T-helper 1 cell (primary cell): ENCODE data around the gene OR2B2.
A peak's percentile ranks its signal among the peaks of the same experiment; 100 is the strongest.

Experiments
- DNase-seq, 5 donors: peaks; one replicate each; pipeline ENCODE4 v3.0.0-alpha.2; 2012 to 2020

The OR2B2 gene

DNA sequence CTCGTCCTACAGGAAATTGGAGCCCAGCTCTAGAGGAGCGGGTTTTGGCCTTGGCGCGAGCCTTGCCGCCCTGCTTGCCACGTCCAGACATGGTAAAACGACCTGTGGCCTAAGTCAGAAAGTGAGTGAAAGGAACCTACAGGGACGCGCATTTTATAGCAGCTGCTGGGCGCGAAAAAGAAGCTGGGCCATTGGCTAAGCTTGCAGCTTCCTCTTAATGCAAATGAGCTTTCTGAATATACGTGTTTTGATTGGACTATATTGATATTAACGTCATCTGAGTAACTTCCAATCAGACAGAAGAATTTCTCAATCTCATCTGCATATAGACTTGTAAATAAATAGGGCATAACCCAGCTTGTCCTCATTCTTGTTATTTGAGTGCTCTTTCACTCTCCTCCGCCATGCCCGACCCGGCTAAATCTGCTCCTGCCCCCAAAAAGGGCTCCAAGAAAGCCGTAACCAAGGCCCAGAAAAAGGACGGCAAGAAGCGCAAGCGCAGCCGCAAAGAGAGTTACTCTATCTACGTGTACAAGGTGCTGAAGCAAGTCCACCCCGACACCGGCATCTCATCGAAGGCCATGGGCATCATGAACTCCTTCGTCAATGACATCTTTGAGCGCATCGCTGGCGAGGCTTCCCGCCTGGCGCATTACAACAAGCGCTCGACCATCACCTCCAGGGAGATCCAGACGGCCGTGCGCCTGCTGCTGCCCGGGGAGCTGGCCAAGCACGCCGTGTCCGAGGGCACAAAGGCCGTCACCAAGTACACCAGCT is 18.9 kb downstream of the OR2B2 start:
- DNase-seq, result peak; percentile 72 to 98 (median 84)

DNA sequence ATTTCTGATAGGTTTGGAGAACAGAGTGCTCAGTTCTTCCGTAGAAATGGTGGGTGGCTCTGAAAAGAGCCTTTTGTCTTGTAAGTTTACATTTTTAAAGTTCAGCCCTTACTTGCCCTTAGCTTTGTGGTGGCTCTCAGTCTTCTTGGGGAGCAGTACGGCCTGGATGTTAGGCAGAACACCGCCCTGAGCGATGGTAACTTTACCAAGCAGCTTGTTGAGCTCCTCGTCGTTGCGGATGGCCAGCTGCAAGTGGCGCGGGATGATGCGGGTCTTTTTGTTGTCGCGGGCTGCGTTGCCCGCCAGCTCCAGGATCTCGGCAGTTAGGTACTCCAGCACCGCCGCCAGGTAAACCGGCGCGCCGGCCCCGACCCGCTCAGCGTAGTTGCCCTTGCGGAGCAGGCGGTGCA is 19.5 kb downstream of the OR2B2 start:
- no peak for DNase-seq

DNA sequence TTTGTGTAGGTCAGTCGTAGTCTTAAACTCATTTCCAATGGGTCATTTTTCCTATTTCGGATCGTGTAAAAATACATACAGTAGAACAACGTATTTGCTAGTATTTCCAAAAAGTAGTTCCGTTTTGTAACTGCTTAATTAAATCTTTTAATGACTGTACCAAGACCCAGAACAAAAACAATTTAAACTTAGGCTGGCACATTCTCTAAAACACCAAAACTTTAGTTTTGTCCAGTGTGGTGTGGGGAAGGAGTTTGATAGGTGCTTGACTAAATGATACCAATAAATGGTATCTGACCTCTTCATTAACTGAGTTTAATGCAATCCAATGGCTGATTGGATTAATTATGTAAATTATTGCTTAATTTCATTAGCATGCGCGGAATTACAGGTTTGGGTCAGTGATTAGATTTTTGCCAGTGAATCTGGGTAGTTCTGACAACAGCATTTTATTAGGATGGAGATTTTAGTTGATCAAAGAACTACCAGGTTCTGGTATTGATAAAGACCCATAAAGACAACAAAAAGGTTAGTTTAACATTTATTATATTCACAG is 20.8 kb downstream of the OR2B2 start:
- no peak for DNase-seq

DNA sequence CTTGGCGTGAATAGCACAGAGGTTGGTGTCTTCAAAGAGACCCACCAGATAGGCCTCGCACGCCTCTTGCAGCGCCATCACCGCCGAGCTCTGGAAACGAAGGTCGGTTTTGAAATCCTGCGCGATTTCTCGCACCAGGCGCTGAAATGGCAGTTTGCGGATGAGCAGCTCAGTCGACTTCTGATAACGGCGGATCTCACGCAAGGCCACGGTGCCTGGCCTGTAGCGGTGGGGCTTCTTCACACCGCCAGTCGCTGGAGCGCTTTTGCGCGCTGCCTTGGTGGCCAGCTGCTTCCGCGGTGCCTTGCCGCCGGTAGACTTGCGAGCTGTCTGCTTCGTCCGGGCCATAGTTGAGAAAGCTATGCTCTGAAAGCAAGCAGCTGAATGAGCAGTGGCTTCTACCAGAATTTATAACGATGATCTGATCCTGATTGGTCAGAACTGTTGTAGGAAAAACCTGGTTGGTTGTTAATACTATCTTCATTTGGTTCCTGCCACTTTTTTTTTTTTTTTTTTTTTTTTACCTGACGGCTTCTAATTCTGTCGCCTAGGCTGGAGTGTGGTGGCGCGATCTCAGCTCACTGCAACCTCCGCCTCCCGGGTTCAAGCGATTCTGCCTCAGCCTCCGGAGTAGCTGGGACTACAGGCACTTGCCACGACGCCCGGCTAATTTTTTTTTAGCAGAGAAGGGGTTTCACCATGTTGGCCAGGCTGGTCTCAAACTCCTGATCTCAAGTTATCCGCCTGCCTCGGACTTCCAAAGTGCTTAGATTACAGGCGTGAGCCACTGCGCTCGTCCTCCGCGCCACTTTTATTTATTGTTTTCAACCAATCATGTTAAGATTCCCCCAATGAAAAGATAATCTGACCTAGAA is 21.5 kb downstream of the OR2B2 start:
- DNase-seq, result peak; percentile 59 to 97 (median 72)

DNA sequence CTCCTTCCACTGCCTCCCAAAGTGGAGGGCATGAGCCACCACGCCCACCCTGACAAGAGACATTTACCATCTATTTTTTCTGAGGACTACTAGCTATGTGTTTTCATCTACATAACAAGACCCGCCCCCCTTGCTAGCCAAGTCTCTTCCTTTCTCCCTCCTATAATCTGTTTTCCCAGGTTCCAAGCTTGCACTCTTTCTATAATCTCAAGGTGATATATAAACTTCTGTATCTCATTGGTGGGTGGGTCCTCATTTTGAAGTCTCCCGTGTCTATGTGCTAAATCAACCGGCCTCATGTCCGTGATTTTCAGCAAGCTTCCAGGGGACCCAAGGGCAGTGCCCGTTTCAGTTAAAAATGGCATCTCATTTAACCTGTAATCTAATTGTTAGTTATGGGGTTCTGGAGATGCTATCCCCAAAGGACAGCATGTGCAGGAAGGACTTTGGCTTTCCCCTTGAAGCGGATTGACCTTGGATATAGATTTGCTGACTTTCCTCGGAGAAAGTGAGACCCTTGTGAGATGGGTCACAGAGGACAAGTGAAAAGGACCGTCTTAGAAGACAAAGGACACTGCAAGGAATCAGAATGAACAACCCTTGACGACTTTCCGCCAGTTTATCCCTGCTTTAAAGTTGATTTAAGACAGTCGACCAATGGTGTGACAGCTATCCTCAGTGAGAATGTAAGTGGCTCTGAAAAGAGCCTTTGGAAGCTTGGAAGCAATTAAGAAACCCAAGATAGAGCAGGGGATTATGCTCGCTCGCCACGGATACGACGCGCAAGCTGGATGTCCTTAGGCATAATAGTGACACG is 22.4 kb downstream of the OR2B2 start:
- no peak for DNase-seq

DNA sequence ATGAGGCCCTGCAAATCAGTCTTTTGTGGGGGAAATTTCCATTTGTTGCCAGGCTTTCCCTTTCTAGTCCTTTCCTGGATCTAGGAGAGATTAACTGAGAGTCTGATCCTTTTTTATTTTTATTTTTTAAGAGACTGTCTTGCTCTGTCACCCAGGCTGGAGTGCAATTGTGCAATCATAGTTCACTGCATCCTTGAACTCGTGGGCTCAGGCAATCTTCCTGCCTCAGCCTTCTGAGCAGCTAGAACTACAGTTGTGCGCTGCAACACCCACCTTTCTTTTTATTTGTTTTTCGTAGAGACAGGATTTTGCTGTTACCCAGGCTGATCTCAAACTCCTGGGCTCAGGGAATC is 22.9 kb downstream of the OR2B2 start:
- no peak for DNase-seq

DNA sequence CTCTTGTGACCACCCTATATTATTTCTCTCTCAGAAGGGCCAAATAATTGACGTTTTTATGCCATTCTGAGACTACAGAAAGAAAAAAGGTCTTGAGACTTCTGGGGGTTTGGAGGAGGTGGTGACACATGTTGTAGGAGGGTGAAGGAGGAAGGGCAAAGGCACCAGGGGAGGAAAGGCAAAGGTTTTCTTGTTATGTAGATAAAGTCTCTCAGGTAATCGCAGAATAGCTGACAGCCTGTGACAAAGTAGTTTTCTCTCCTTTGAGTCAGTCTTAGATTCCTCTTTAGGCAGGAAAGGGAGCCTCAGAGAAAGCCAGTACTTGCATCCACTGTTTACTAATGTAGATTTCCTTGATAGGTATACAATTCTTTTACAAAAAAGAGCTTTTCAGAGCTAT is 23.6 kb downstream of the OR2B2 start:
- no peak for DNase-seq

DNA sequence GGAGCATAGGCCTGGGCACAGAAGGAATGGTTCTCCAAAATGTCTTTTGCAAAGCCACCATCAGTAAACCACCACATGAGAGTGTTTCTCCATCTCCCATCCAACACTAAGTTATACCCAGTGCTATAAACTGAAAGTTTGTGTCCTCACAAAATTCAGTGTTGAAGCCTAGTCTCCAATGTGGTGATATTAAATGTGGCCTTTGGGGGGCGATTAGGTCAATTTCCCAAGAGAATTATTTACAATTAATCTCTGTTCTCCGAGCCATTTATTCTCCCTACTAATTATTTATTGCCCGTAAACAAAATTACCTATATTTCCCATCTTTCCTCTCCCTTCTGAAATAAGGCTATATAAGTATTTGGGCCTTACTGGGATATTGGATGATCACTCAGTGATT is 26.1 kb downstream of the OR2B2 start:
- no peak for DNase-seq

DNA sequence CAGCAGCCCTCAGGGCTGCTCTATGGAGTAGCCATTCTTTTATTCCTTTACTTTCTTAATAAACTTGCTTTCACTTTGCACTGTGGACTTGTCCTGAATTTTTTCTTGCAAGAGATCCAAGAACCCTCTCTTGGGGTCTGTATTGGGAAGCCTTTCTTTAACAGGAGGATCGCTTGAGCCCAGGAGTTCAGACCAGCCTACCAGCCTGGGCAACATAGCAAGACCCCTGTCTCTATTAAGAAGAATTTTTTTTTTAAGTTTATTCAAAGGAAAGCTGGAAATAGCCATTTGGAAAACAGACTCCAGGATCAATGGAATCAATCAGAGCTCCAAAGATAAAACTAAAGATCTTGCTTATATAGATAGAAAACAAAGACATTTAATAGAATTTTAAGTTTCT is 29.1 kb downstream of the OR2B2 start:
- DNase-seq, result no peak

DNA sequence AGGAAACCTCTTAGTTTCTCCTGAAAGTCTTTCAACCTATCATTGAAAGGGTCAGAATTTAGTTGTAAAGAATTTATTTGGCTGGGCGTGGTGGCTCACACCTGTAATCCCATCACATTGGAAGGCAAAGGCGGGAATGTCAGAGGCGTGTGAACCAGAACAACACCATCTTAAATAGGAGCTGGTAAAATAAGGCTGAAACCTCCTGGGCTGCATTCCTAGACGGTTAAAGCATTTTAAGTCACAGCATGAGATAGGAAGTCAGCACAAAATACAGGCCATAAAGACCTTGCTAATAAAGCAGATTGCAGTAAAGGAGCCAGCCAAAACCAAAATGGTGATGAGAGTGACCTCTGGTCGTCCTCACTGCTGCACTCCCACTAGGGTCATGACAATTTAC is 29.6 kb downstream of the OR2B2 start:
- no peak for DNase-seq

DNA sequence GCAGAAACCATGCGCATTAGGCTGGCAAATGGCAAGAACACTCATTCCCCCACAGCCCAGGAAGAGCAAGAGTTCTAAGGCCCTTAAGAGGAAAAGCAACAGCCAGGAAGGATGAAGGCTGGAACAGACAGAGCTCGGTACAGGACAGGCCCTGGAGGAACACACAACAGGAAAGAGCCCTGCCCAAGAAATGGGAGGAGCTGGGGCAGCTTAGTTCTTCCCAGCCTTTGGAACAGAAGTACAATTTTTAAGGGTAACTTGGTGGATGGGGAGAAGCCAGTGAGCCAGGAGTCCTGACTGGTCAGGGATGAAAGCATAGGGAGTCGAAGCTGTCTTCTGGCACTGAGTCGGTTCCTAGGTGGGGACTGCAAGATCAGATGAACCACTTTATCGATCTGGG is 32.4 kb downstream of the OR2B2 start:
- DNase-seq, result no peak

DNA sequence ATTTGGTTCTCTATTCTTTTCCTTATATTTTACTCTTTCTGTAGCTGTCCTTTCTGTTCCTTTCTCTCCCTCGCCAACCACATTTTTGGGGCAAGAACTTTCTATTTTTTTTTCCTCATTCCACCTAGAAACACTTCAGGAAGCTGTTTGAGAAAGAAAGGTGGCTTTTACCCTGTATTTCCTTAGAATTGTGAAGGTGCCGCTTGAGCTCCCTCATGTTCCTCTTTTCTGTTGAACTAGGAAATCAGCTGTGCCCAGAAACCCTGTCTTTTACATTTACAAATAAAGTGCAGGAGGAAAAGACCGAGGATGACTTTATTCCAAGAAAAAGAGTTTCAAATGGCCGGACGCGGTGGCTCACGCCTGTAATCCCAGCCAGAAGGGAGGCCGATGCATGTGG is 38.2 kb downstream of the OR2B2 start:
- no peak for DNase-seq

DNA sequence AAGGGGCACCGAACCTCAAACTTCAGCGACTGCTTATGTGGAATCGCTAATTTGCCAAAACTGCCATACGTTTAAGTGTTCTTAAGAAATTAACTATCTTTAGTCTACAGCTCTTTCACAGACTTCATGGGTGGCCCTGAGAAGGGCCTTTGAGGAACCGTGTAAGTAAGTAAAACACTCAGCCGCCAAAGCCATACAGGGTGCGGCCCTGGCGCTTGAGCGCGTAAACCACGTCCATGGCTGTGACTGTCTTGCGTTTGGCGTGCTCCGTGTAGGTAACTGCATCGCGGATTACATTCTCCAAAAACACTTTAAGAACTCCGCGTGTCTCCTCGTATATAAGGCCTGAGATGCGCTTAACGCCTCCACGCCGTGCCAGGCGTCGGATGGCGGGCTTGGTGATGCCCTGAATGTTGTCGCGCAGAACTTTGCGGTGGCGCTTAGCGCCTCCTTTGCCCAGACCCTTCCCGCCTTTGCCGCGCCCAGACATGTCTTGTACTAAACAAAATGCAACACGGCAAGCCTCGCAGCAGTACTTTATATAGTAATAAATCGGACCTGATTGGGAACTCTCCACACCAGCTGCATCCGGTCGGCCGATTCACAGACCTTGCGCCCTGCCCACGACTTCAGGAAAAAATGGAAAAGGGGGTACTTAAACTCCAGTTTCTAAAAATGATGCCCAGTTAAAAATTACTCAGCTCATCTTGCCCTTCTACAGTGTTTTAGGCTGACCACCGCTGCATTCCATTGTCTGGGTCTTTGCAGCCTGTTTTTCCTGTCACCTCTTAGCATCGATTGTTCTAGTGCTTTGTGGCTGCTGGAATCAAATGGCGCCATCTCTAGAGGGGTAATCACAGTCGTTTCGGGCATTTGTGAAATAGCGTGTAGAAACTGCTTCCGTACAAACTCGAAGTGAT is 38.9 kb downstream of the OR2B2 start:
- peak; percentile 28 to 96 (median 58) for DNase-seq

DNA sequence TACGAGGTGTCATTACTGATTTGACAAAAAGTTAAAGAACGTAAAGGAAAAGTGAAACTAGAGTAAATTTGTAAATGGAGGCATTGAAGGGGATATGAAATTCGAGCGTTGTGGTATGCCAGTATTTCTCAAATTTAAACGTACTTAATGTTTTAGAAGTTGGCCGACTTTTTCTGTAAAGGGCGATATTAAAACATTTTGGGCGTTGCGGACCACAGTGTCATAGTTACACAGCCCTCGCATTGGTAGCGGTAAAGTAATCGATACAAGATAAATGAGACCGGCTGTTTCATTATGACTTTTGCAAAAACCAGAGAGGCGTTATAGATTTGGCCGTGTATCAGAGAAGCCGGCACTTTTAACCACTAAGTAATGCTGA is 39.6 kb downstream of the OR2B2 start:
- DNase-seq, result peak in 1 of 5 donors; percentile 79

DNA sequence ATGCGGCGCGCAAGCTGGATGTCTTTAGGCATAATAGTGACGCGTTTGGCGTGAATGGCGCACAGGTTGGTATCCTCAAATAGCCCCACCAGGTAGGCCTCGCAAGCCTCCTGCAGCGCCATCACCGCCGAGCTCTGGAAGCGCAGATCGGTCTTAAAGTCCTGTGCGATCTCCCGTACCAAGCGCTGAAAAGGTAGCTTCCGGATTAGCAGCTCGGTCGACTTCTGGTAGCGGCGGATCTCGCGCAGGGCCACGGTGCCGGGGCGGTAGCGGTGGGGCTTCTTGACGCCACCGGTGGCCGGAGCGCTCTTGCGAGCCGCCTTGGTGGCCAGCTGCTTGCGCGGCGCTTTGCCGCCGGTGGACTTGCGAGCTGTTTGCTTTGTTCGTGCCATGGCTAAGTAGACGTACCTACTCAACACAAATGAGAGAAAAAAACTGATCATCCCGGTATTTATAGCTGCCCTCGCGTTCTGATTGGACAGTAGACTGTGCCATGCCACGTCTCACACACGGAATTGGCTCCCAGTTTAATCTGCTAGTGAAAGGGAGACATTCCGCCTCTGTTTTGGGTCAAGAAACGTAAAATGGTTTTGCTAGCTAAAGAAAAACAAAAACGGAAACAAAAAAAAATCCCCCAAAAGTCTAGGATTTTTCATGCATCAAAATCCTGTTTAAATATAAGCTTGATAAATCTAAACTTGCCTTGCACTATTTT is 40.1 kb downstream of the OR2B2 start:
- DNase-seq, result peak; percentile 55 to 97 (median 79)

DNA sequence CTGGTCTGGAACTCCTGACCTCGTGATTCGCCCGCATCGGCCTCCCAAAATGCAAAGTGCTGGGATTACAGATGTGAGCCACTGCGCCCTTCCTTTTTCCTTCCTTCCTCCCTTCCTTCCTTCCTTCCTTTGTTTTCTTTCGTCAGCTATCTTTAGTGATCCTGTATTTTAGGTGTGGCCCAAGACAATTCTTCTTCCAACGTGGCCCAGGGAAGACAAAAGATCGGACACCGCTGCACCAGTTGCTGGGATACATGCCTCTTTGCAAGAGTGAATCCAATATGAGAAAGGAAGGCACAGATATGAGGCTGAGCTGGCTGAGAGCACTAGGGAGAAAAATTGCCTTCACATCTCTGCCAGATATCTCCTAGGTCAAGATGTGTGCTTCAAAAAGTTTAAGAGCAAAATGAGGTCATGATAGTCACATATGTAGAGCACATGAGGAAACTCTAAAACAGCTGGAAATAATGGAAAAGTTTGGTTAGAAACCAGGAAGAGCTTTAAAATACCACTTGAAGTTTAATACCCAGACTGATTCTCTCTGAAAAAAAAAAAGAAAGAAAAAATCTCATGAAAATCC is 41.8 kb downstream of the OR2B2 start:
- peak in 1 of 5 donors; percentile 21 for DNase-seq

DNA sequence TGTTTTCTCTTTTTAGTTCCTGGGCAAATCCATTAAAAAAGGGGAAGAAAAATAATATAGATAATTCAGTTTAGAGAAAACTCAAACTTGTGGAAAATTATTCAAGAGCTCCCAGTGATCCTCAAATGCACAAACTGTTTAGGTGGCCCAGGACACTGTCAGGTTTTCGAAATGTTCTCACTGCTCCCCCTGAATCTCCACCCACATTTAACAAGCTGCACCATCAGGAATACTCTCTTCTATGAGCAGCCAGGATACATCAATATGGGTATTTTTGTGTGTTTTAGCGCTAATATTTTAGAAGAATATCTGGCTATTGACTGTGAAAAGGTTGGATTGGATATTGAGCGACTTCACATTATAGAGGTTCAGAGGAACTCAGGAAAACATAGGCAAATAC is 43.9 kb downstream of the OR2B2 start:
- peak in 1 of 5 donors; percentile 11 for DNase-seq

DNA sequence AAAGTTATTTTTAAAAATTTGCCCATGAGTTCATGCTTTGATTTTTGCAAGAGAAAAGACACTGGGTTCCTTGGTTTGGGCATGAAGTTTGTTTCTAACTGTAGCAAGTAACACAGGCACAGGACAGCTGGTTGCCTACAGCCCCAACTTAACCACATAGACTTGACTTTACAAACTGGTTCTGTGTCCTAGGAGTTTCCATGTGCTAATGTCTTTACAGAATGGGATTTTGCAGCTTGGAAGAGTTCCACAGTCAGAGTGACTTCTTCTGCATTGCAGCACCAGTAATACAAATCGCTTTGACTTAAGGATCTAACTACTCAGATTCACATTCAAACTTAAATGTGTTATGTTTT is 44.3 kb downstream of the OR2B2 start:
- DNase-seq, result peak in 1 of 5 donors; percentile 58

DNA sequence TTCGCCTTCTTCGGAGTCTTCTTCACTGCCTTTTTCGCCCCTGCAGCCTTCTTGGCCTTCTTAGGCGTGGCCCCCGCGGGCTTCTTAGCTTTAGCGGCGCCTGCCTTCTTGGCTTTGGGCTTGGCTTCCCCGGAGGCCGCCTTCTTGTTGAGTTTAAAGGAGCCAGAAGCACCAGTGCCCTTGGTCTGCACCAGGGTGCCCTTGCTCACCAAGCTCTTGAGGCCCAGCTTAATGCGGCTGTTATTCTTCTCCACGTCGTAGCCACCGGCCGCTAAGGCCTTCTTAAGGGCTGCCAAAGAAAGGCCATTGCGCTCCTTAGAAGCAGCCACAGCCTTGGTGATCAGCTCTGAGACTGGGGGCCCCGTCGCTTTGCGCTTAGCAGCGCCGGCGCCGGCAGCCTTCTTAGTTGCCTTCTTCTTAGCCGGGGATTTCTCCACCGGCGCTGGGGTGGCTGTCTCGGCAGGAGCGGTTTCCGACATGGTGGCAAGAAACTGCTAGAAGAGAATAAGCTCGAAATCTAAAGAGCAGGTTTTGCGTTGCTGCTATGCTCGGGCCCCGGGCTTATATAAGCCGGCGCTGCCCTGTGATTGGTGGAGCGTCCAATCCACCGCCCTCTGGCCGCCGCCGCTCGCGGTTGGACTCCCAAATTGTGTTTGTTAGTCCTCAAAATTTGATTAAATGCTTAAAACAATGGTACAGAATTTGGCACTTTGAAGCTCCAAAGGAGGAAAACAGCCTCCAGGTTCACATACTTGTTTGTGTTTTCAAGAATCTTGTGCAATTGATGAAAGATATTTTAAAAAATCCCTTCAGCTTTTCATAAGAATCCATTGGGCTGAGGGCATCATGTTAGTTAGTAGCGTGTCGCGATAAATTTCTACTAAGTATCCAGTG is 44.9 kb downstream of the OR2B2 start:
- peak; percentile 35 to 95 (median 63) for DNase-seq
